Retinal pigment epithelial cell (primary cell): Measurements from ENCODE around the gene CHTF18.

Experiments
- DNase-seq: peaks from one replicate; pipeline ENCODE4 v3.0.0-alpha.2; 2010; ENCODE audit warnings: low read depth
- H3K4me3 ChIP-seq: 2 replicates; pipeline ENCODE4 v1.5.1; 2011; ENCODE audit warnings: mild to moderate bottlenecking, low read length, control low read depth, moderate library complexity
- TF ChIP-seq, protein P1 (sequence below): conservative IDR thresholded peaks from 2 replicates; pipeline ENCODE4 v1.5.1; 2011; ENCODE audit warnings: low read depth, low read length, control low read depth, inconsistent platforms

Gene CHTF18

DNA sequence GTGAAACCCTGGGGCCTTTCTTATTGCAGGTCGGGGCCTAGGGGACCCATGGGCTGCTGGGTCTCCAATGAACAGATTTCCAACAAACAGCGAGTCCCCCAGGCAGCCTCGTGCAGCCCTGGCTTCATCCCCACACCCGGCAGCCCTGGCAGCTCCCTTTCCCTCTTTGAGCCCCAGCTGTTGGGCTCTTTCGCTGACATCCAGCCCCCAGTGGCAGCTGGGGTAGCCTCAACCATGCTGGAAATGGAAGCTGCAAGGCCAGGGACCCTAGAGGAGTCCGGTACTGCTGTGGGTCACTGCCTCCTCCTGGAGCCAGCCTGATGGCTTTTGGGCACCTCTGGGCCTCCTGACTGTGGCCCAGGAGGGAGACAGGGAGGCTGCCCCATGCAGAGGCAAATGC is 6.2 kb upstream of the CHTF18 start:
- DNase-seq, result no peak
- TF ChIP-seq, protein P1, sequence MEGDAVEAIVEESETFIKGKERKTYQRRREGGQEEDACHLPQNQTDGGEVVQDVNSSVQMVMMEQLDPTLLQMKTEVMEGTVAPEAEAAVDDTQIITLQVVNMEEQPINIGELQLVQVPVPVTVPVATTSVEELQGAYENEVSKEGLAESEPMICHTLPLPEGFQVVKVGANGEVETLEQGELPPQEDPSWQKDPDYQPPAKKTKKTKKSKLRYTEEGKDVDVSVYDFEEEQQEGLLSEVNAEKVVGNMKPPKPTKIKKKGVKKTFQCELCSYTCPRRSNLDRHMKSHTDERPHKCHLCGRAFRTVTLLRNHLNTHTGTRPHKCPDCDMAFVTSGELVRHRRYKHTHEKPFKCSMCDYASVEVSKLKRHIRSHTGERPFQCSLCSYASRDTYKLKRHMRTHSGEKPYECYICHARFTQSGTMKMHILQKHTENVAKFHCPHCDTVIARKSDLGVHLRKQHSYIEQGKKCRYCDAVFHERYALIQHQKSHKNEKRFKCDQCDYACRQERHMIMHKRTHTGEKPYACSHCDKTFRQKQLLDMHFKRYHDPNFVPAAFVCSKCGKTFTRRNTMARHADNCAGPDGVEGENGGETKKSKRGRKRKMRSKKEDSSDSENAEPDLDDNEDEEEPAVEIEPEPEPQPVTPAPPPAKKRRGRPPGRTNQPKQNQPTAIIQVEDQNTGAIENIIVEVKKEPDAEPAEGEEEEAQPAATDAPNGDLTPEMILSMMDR, result no peak
- no peak overlapping the region for H3K4me3 ChIP-seq

DNA sequence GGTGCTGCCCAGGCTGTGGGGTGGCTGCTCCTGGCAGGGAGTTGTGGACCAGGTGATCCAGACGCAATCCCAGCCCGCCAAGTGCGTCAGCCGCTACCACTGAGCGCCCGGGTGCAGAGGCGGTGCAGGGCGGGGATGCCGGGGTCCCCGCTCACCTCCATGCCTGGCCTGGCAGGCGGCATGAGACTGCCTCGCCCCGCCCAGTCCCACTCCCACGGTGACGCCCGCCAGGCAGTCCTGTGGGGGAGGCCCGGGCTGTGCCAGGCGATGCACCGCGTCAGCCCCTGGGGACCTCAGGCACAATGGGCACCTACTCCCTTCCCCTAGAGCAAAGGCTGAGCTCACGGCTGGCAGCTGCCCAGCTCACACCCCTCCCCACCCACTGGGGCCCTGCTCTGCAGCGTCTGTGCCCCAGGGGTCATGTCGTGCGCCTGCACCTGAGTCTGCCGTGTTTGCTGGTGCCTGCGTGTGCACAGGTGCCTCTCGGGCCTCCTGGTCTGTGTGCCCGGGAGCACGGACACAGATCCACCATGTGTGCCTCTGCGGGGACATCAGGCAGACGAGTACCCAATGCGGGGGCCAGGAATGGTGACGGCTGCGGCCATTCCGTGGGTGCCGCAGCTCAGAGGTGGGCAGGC is 5.5 kb upstream of the CHTF18 start:
- TF ChIP-seq, protein P1, result no peak
- no peak overlapping the region for H3K4me3 ChIP-seq
- DNase-seq, result no peak

DNA sequence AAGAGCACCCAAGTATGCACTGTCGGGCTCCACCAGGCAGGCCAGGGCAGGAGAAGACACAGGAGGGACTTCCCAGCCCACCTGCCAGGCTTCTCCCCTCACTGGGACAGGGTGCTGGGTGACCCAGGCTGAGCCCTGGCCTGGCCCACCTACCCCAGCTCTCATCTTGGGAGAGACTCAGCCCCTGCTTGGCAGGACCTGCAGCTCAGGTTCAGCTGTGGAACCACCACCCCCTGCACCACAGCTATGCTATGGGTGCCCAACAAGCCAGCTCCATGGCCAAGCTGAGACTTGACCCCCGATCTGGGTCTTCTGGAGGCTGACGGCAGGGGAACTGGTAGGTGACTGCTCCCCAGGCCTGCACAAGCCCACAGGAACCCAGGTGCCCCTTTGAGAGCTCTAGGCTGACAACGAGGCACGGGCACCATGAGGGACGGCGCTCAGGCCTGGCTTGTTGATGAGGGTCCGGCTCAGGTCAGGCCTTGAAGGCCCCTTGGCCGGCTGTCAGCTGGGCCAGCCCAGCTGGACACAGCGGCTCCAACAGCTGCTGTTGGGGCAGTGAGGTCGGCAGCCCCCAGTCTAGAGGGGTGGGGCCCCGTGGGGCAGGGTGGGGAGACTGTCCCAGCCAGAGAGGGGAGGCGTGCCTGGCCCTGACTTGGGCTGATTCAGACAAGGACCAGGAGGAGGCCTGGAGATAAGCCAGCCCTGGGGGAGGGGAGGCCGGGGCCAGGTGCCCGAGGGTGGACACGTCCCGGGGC is 4.8 kb upstream of the CHTF18 start:
- DNase-seq, result no peak
- TF ChIP-seq, protein P1, result no peak

DNA sequence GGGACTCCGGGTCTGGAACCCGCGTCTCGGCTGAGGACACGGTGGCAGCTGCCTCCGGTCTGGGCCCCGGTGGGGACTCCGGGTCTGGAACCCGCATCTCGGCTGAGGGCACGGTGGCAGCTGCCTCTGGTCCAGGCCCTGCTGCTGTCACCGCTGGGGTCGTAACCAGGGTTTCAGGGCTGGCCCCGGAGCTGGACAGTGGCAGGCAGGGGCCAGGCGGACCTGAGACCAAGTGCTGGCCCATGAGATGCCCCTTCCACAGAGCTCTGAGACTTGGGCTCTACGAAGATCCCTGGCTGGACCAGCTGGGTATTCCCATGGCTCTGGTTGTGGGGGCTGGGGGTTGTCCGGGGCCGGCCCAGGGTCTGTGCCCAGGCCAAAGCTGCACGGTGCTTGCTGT is 4.0 kb upstream of the CHTF18 start:
- TF ChIP-seq, protein P1, result no peak
- no peak for DNase-seq
- no peak overlapping the region for H3K4me3 ChIP-seq

More for the DNA sequence above, 4.8 kb upstream of the CHTF18 start:
- H3K4me3 ChIP-seq, result no peak overlapping the region

DNA sequence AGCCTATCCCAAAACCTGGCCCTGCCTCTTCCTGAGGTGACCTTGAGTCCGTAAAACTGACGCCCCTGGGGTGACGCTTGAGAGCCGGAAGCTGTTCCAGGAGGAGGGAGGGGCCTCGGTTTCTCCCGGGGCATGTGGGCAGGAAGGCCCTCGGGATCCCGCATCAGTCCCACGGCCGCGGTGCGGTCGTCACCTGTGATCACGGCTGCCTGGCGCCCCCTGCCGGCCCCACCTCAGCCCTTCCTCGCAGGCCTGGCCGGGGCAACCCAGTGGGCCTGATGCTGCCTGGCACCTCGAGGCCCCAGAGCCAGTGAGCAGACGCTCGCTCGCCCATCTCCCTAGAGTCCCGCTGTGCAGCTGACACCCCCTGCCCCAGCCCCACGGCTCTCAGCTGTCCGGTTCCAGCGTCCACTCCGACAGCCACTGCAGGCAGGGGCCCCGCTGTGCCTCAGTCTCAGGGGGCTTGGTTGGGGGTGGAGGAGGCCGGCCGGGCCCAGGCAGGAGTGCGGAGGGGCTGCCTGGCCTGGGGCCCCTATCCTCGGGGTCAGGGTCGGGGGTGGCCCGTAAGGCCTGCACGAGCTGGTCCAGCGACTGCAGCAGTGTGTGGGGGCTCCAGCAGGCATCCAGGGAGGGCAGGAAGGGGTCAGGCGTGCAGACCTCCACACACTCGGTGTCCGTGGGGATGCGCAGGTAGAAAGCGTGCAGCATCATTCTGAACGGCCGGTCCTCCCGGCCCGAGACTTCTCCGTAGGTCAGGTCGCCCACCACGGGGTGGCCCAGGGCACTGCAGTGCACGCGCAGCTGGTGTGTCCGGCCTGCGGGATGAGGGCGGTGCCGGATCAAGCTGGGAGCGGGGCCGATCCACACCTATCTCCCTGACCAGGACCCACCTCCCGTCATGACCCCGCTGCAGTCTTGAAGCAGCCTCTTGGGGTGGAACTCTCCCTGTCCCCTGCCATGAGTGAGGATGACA is 2.6 kb upstream of the CHTF18 start:
- TF ChIP-seq, protein P1, result peak; percentile 75
- no peak for DNase-seq
- no peak overlapping the region for H3K4me3 ChIP-seq

DNA sequence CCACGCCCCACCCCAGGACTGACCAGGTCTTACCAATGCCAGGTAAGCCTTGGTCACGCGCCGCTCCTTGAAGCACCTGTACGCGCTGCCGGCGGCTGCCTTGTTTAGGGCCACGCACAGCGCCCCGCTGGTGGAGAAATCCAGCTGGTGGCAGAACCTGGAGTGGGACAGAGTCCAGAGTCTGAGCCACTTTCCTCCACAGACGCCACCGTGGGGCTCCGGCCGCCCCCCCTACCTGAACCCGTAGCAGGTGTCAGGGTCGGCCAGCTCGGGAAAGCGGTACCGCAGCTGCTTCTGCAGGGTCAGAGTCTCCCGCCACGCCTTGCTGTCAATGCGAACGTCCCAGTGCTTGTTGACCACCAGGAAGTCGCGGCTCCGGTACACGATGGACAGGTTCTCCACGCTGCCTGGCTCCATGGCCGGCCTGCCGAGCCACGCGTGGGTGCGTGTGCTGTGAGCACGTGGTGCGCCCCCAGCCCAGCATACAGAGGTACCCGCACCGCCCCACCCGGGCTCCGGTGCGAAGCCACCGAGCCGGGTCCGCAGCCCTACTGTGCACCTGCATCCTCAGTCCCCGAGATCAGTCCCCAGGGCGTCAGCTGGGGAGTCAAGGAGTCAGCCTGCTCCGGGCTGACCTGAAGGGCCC is 976 bp upstream of the CHTF18 start:
- peak overlapping the region; percentile 71 for H3K4me3 ChIP-seq
- TF ChIP-seq, protein P1, result no peak
- no peak for DNase-seq
